ENCODE measurements around the gene AJAP1. TPM values are rescaled to one million over a fixed set of nuclear protein-coding genes. Genes with fewer than 3 reads are reported as not detected.

AJAP1 gene
- total RNA-seq, 4 donors from 2014 or later: 0.30 to 4.0 (median 1.0) TPM

GRCh38 chr1:4801192-4801924 lies 146.9 kb downstream of the AJAP1 start:
- TF ChIP-seq CTCF (IDR thresholded peaks at IDR 0.05) (no peak), POLR2A (IDR thresholded peaks at IDR 0.05) (no peak)
- no peak for DNase-seq
- no peak overlapping the region for H3K27ac ChIP-seq

GRCh38 chr1:4802024-4802423 lies 147.6 kb downstream of the AJAP1 start:
- peaks cover 0 to 33% (median 0%) of the 10 kb centered on the region in 4 donors for H3K27me3 ChIP-seq
- 56 to 60% methylated on average over 4 to 6 of the region's 6 CpGs for WGBS, 2 donors
- H3K4me1 ChIP-seq: no peaks in the 10 kb centered on the region
- H3K9me3 ChIP-seq: peaks cover 0 to 4% (median 0%) of the 10 kb centered on the region in 3 donors
- DNase-seq: no peak
- H3K4me3 ChIP-seq: no peak overlapping the region
- no peaks in the 10 kb centered on the region for H3K36me3 ChIP-seq
- intact Hi-C loops (cut with DNase I): no loop called here
- TF ChIP-seq CTCF (IDR thresholded peaks at IDR 0.05) (no peak), POLR2A (IDR thresholded peaks at IDR 0.05) (no peak)
- H3K27ac ChIP-seq: no peak overlapping the region

More at GRCh38 chr1:4801192-4801924, 146.9 kb downstream of the AJAP1 start:
- Histone ChIP-seq H3K4me3 (no peak overlapping the region), H3K4me1 (no peaks in the 10 kb centered on the region), H3K9me3 (peaks cover 0 to 2% (median 0%) of the 10 kb centered on the region in 3 donors), H3K27me3 (peaks cover 0 to 26% (median 0%) of the 10 kb centered on the region in 4 donors), H3K36me3 (no peaks in the 10 kb centered on the region)
- intact Hi-C loops (cut with DNase I): no loop called here
- 63 to 69% methylated on average over 12 to 14 of the region's 14 CpGs for WGBS, 2 donors

- Histone ChIP-seq H3K27ac (no peak overlapping the region), H3K27me3 (peaks cover 0 to 33% (median 0%) of the 10 kb centered on the region in 4 donors), H3K36me3 (no peaks in the 10 kb centered on the region), H3K4me3 (no peak overlapping the region), H3K9me3 (peaks cover 0 to 5% (median 0%) of the 10 kb centered on the region in 3 donors), H3K4me1 (no peaks in the 10 kb centered on the region)
- DNase-seq: no peak
- intact Hi-C loops (cut with DNase I): no loop called here
- TF ChIP-seq CTCF (IDR thresholded peaks at IDR 0.05) (no peak), POLR2A (IDR thresholded peaks at IDR 0.05) (no peak)
Measured at GRCh38 chr1:4803335-4803734, 148.9 kb downstream of the AJAP1 start.

- 23 to 50% methylated on average over 2 of the region's 2 CpGs for WGBS, 2 donors
- Histone ChIP-seq H3K27ac (no peak overlapping the region), H3K9me3 (peaks cover 0 to 5% (median 0%) of the 10 kb centered on the region in 3 donors), H3K27me3 (peaks cover 0 to 33% (median 0%) of the 10 kb centered on the region in 4 donors), H3K4me1 (no peaks in the 10 kb centered on the region), H3K36me3 (no peaks in the 10 kb centered on the region), H3K4me3 (no peak overlapping the region)
- intact Hi-C loops (cut with DNase I): no loop called here
- DNase-seq: no peak
- TF ChIP-seq POLR2A (IDR thresholded peaks at IDR 0.05): no peak
- no peak for TF ChIP-seq CTCF (IDR thresholded peaks at IDR 0.05)
Measured at GRCh38 chr1:4805987-4806386, 151.6 kb downstream of the AJAP1 start.

- no peak overlapping the region for H3K4me3 ChIP-seq
- H3K27me3 ChIP-seq: no peaks in the 10 kb centered on the region
- peaks cover 0 to 16% (median 7%) of the 10 kb centered on the region in 3 donors for H3K9me3 ChIP-seq
- H3K27ac ChIP-seq: no peak overlapping the region
- no peaks in the 10 kb centered on the region for H3K36me3 ChIP-seq
- H3K4me1 ChIP-seq: no peaks in the 10 kb centered on the region
- WGBS, 2 donors: 82 to 100% methylated on average over 1 of the region's 1 CpG
- DNase-seq: no peak
- intact Hi-C loops (cut with DNase I): no loop called here
- TF ChIP-seq CTCF (IDR thresholded peaks at IDR 0.05): no peak
- TF ChIP-seq POLR2A (IDR thresholded peaks at IDR 0.05): no peak
Measured at GRCh38 chr1:4820543-4820942, 166.1 kb downstream of the AJAP1 start.

All from esophagus squamous epithelium (tissue), 5 donors.